Fibroblast of skin of scalp (primary cell): ENCODE results near the gene AGAP9.
"Not testable (repeated sequence)": the region's sequence is repeated elsewhere in the genome, so short reads cannot be mapped to it uniquely, and the experiment has no call there.

ENCODE experiments used
- DNase-seq: peaks from one replicate; pipeline ENCODE4 v3.0.0-alpha.2; 2013

The AGAP9 gene

GRCh38 chr10:47484786-47485185 is 38.7 kb downstream of the AGAP9 start:
- not testable (repeated sequence) for DNase-seq

DNA sequence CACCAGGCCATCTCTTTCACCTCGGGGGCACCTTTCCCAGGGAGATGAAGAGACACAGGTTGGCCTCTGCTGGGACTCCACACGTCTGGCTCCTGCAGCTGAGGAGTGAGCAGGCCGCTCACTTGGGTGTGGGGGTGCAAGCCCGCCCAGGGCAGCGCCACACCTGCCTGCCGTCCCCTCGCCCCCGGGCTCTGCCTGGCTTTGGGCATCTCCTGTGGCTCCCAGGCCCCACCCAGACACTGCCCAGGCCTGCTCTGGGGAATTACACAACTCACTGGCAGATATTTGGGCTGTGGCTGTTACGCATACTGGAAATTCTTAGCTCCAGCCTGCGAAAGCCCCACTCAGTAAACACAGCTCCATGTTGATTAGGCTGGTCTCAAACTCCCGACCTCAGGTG is 39.5 kb downstream of the AGAP9 start, which contains the start of gene ANXA8:
Gene ANXA8, minus strand, starts transcription at position 193 of the 400 bp plus-strand sequence. Its CDS starts 182 bp downstream, at position 11.
- DNase-seq = not testable (repeated sequence)

- DNase-seq = not testable (repeated sequence)
Observed at GRCh38 chr10:47482367-47482766, 41.1 kb downstream of the AGAP9 start.

- DNase-seq = not testable (repeated sequence)
Observed at GRCh38 chr10:47481768-47482181, 41.7 kb downstream of the AGAP9 start.

DNA sequence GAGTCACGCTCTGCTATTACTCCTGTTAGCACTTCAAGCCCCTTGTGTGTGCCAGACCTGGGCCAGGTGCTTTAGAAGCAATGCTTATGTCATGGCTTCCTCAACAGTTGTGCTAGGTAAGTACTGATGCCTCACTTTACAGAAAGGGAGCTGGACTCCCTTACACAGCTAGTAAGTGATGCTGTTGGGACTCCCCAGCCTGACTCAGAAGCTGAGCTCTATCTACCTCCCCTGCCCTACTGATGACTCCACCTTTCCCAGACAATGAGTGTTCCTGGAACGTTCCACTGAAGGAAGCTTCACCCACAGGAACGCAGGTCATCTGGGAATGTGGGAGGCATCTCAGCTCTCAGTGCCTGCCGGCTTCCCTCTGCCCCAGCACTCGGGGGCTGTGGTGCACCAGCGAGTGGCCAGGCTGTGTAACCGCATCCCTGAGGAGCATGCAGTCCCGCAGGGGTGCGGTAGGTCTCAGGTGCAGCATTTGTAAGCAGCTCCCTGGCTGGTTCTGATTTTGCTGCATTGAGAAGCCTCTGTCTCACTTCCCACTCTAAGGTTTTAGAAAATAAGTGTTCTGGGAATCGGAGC is 42.2 kb downstream of the AGAP9 start:
- DNase-seq = peak; percentile 47

GRCh38 chr10:47480133-47480532 is 43.3 kb downstream of the AGAP9 start:
- DNase-seq = not testable (repeated sequence)

GRCh38 chr10:47478114-47478513 is 45.3 kb downstream of the AGAP9 start:
- DNase-seq = not testable (repeated sequence)

- not testable (repeated sequence) for DNase-seq
Observed at GRCh38 chr10:47477078-47477477, 46.4 kb downstream of the AGAP9 start.

- not testable (repeated sequence) for DNase-seq
Observed at GRCh38 chr10:47475101-47475500, 48.3 kb downstream of the AGAP9 start.

DNA sequence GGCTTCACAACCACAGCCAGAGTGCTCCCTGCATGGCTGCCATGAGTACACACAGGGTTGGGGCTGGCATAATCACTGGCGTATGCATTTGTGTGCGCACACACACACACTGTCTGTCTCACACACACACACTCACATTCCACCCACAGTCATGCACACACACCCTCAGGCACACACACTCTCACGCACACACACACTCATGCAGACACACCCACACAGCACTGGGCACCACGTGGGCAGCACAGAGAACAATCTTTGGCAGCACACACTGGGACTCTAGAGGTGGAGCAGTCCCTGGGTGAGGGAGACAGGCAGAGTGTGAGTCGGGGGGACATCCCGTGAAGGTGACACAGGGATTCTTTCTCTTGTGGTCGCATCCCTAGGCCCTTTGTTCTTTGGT is 49.9 kb downstream of the AGAP9 start:
- DNase-seq = not testable (repeated sequence)

- not testable (repeated sequence) for DNase-seq
Observed at GRCh38 chr10:47472647-47473046, 50.8 kb downstream of the AGAP9 start.

GRCh38 chr10:47472072-47472471 is 51.4 kb downstream of the AGAP9 start:
- not testable (repeated sequence) for DNase-seq

DNA sequence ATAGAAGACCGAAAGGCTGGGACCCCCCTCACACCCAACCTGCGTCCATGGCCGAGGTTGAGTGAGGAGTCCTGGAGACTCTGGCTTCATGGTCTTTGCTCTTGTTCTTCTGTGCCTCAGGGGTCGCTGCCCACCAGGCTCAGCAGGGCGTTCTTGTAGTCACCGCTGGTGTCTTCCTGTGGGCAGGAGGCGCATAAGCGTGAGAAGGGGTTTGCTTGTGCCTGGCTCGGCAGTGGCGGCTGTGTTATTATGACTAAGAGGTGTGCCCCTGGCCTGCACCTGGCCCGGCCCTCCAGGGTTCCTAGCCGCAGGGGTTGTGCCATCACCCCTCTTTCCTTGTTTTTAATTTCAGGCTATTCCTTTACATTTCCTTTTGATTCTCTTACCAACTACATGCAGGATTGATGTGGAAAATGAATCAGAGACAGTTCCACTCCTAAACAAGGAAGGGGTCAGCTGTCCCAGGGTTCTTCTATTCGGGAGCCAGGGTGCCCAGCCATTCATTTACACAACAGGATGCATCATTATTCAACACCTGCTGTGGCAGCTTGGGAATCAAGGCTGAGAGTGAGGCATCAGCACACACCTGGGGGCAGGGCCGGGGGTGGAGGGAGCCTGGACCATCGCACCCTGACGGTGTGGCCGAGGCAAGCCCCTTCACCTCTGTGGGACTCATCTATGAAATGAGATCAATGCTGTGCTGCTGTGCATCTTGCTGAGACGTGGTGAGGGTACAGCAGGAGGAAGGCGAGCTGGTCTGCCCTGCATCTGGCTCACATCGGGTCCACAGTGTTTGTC is 54.5 kb downstream of the AGAP9 start:
- not testable (repeated sequence) for DNase-seq

DNA sequence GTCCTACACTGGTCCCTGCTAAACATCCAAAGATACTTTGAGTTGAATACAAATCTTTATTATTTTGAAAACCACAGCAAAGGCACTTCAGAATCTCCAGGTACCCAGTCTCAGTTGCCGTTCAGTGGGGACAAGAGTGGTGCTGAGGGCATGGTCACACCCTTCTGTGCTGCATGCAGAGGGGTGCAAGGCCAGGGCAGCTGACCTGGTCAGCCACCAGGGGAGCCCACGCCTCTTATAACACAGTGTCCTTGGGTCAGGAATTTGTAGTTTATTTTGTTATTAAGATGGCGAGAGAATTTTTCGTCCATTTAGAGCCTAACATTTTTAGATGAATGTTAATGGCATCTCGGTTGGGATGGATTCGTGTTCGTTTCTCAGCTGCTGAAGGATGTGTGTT is 55.5 kb downstream of the AGAP9 start:
- DNase-seq = not testable (repeated sequence)

DNA sequence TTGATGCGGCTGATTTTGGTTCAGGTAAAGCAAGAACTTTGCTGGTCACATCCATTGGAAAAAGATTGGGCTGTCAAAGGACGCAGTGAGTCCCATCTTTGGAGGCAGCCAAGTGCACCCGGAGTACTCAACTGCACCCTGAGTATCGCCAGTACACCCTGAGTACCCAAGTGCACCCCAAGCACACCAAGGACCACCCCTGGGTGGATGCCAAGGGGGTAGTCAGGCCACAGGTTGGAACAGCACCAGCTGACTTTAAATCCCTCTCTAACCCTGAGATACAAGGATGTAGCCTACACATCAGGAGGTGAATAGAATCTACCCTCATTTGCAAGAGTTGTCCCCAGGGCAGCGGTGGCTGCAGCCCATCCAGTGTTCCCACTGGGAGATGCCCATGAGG is 56.0 kb downstream of the AGAP9 start:
- not testable (repeated sequence) for DNase-seq

DNA sequence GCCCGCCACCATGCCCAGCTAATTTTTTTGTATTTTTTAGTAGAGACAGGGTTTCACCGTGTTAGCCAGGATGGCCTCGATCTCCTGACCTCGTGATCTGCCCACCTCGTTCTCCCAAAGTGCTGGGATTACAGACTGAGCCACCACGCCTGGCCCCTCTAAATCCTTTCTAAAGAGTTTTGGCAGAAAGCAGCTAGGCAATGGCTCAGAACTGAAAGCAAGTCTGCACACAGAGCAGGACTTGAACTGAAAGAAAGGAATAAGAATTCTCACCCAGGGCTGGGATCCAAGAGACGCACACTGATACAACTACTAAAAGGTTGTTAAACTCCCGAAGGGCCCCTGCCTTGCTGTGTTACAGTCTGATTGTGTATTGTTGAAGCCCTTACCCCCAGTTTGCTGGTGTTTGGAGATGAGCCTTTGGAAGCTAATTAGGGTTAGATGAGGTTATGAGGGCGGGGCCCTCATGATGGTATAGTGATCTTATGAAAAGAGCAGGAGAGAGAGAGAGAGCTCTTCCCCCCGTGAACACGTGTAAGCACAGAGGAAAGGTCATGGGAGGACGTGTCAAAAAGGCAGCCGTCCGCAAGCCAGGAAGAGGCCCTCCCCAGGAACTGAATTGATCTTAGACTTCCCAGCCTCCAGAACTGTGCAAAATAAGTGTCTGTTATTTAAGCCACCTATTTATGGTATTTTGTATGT is 58.1 kb downstream of the AGAP9 start:
- DNase-seq = not testable (repeated sequence)

- DNase-seq = not testable (repeated sequence)
Observed at GRCh38 chr10:47462577-47463358, 60.7 kb downstream of the AGAP9 start.

DNA sequence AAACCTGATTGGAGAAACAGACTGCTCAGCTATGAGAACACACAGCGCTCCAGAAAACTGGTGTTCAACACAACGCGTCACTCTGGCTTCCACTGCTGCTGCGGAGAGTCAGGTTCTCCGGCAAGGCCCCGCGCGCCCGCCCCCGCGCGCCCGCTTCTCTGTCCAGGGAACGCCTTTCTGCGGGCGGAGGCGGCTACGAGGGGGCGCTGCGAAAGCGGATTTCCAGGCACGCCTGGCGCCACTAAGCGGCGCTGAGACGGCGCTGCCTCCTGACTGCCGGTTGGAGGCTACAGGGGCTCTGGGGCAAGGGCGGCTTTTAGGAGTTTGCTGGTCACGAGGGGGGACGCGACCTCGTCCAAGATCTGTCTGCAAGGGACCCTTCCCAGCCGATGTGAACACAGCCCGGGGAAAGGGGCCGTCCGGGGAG is 62.2 kb downstream of the AGAP9 start:
- DNase-seq = peak; percentile 39

- peak; percentile 77 for DNase-seq
Observed at GRCh38 chr10:47458466-47459154, 64.8 kb downstream of the AGAP9 start.

DNA sequence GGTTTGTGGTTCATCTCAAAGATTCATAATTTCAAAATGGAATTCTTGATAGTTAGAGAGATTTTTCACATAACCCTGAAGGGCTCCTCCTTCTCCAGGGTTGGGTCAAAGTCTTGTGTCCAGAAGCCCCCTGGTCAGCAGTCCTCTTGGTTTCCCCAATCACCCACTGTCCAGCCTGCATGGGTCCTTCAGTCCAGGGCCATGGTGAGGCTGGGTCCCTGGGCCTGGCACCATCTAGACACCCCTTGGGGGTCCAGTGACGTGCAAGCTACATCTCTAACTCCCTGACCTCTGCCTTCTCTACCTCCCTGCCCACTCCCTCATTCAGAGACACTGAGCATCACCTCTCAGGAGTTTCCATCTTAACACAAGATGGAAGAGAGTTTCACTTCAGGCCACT is 65.6 kb downstream of the AGAP9 start:
- no peak for DNase-seq

DNA sequence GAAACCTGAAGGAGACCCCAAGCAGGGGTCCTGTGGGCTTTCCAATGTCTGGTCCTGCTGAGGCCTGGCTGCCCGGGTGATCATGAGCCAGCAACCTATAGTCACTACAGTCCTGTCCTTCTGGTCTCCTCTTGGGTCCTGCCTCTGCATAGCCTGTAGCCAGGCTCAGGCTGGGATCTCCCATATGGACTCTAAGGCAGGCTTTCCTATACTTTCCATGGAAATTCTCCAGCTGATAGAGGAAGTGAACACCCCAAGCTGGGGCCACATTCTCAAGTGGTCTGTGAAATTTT is 66.0 kb downstream of the AGAP9 start:
- peak; percentile 20 for DNase-seq
